Peyer's patch (tissue), 4 donors: ENCODE measurements around the gene SEC14L2. TPM values are rescaled to one million over a fixed set of nuclear protein-coding genes. Genes with fewer than 3 reads are reported as not detected.

Experiments used
- DNase-seq, 3 donors: peaks; one replicate each; pipeline ENCODE4 v3.0.0-alpha.2; 2017 to 2019
- H3K27ac ChIP-seq, 4 donors: fragments of 200-600 bp; sonication (generic); one replicate each; pipeline ENCODE4 v1.5.1; 2016 to 2019
- H3K27me3 ChIP-seq, 2 donors: fragments of 200-600 bp; sonication (generic); one replicate each; pipeline ENCODE4 v1.5.1; 2019
- H3K36me3 ChIP-seq, 3 donors: fragments of 200-600 bp; sonication (generic); one replicate each; pipeline ENCODE4 v1.5.1; 2016 to 2019
- H3K4me1 ChIP-seq, 4 donors: fragments of 200-600 bp; sonication (generic); one replicate each; pipeline ENCODE4 v1.5.1; 2016 to 2019
- H3K4me3 ChIP-seq, 4 donors: fragments of 200-600 bp; sonication (generic); 1 replicate in 3 of 4; 2 replicates in 1 of 4; pipeline ENCODE4 v1.5.1; 2016 to 2019; ENCODE audit warnings: mild to moderate bottlenecking in 1 of 4
- H3K9me3 ChIP-seq, 4 donors: fragments of 200-600 bp; sonication (generic); one replicate each; pipeline ENCODE4 v1.5.1; 2016 to 2019; ENCODE audit warnings: mild to moderate bottlenecking in 1 of 4
- CTCF ChIP-seq, 6 experiments: fragments of 450-650 bp in 4 of 6; fragments of 200-600 bp in 2 of 6; sonication (generic) in 1 of 6; IDR thresholded peaks; one replicate each; pipeline ENCODE4 v1.5.1; 2017 to 2019; ENCODE audit warnings: antibody characterized with exemption in 6 of 6, mild to moderate bottlenecking in 3 of 6, moderate library complexity in 1 of 6
- POLR2A ChIP-seq, 2 donors: fragments of 450-650 bp; IDR thresholded peaks; one replicate each; pipeline ENCODE4 v1.5.1; 2017; ENCODE audit warnings: antibody characterized with exemption in 2 of 2, mild to moderate bottlenecking in 2 of 2, moderate library complexity in 2 of 2
- total RNA-seq, 4 donors: library from RNA; depleted of rRNA; stranded (reverse); fragments of >200 nt; gene quantifications; one replicate each; pipeline ENCODE4 v1.1.0, GENCODE V29; 2016

The SEC14L2 gene
- total RNA-seq, 4 donors from 2014 or later, result 3.3 to 53.6 (median 34.6) TPM

GRCh38 chr22:30416837-30417236, 20.0 kb downstream of the SEC14L2 start:
- TF ChIP-seq CTCF (IDR thresholded peaks at IDR 0.05), result no peak
- no peak for TF ChIP-seq POLR2A (IDR thresholded peaks at IDR 0.05)
- Histone ChIP-seq H3K27ac (peak overlapping the region in 1 of 4 donors; percentile 48), H3K4me1 (peaks cover 0 to 49% (median 3%) of the 10 kb centered on the region in 4 donors), H3K9me3 (no peaks in the 10 kb centered on the region), H3K27me3 (no peaks in the 10 kb centered on the region), H3K36me3 (peaks cover 0 to 58% (median 0%) of the 10 kb centered on the region in 3 donors), H3K4me3 (no peak overlapping the region)
- DNase-seq, result no peak

DNA sequence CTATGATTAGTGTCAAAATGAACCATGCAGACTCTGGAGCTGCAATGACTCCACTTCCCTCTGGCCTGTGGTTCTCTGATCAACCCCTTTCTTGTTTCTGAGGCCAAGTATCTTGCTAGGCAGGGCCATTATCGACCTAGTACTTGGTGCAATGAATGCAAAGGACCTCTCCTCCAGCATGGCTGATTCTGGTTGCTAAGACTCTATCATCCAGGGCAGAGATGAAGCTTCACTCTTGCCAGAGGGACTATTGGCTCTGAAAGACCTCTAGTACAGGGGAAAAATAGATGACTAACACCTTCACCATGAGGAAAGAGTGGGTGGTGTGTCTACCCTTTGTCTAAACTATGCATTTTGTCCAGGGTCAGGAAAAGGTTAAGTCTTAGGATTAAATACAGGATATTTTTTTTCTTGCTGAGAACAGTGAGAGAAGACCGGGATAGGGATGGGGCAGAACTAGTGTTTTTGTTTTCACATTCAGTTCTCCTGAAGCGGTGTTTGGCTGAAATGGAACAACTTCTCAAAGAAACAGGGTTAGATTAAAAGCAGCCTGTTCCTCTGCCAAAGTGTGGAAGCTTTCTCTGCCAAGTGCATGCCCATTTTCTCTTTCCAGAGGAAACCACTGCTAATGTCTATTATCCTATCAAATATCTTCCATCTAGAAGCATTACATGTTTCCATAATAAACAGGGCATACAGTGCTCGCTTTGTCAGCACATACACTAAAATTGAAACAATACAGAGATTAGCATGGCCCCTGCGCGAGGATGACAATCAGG, 23.7 kb downstream of the SEC14L2 start:
- TF ChIP-seq CTCF (IDR thresholded peaks at IDR 0.05) (no peak), POLR2A (IDR thresholded peaks at IDR 0.05) (no peak)
- Histone ChIP-seq H3K4me3 (no peak overlapping the region), H3K4me1 (peaks cover 5 to 71% (median 18%) of the 10 kb centered on the region in 4 donors), H3K27me3 (no peaks in the 10 kb centered on the region), H3K9me3 (no peaks in the 10 kb centered on the region), H3K36me3 (peaks cover 0 to 38% (median 0%) of the 10 kb centered on the region in 3 donors), H3K27ac (peak overlapping the region in 3 of 4 donors; percentile 93 to 99 (median 98))
- no peak for DNase-seq

GRCh38 chr22:30421695-30422480, 25.1 kb downstream of the SEC14L2 start:
- Histone ChIP-seq H3K9me3 (no peaks in the 10 kb centered on the region), H3K4me3 (peak overlapping the region in 2 of 4 donors; percentile 64 to 68), H3K27me3 (no peaks in the 10 kb centered on the region), H3K36me3 (peaks cover 0 to 24% (median 0%) of the 10 kb centered on the region in 3 donors), H3K4me1 (peaks cover 5 to 57% (median 18%) of the 10 kb centered on the region in 4 donors), H3K27ac (peak overlapping the region; percentile 86 to 99 (median 96))
- no peak for DNase-seq
- TF ChIP-seq CTCF (IDR thresholded peaks at IDR 0.05) (no peak), POLR2A (IDR thresholded peaks at IDR 0.05) (peak; percentile 37 to 71)

- H3K9me3 ChIP-seq, result no peaks in the 10 kb centered on the region
- peak; percentile 28 to 90 (median 84) for DNase-seq
- peaks cover 0 to 17% (median 0%) of the 10 kb centered on the region in 3 donors for H3K36me3 ChIP-seq
- peaks cover 5 to 52% (median 18%) of the 10 kb centered on the region in 4 donors for H3K4me1 ChIP-seq
- TF ChIP-seq CTCF (IDR thresholded peaks at IDR 0.05) (no peak), POLR2A (IDR thresholded peaks at IDR 0.05) (peak; percentile 61 to 91)
- H3K4me3 ChIP-seq, result peak overlapping the region; percentile 62 to 68 (median 64)
- H3K27ac ChIP-seq, result peak overlapping the region; percentile 86 to 99 (median 96)
- H3K27me3 ChIP-seq, result no peaks in the 10 kb centered on the region
These were observed 25.9 kb downstream of the SEC14L2 start for GRCh38 chr22:30422481-30423300.
